LNCAP (cell line): Measurements from ENCODE around the gene MGRN1.

Experiments used
- TF ChIP-seq, protein P1 (sequence below): fragments of 450-650 bp; IDR thresholded peaks from 2 replicates; pipeline ENCODE4 v1.5.1; 2017; ENCODE audit warnings: mild to moderate bottlenecking

Gene MGRN1

GRCh38 chr16:4706871-4707270, 82.2 kb downstream of the MGRN1 start:
- TF ChIP-seq, protein P1, sequence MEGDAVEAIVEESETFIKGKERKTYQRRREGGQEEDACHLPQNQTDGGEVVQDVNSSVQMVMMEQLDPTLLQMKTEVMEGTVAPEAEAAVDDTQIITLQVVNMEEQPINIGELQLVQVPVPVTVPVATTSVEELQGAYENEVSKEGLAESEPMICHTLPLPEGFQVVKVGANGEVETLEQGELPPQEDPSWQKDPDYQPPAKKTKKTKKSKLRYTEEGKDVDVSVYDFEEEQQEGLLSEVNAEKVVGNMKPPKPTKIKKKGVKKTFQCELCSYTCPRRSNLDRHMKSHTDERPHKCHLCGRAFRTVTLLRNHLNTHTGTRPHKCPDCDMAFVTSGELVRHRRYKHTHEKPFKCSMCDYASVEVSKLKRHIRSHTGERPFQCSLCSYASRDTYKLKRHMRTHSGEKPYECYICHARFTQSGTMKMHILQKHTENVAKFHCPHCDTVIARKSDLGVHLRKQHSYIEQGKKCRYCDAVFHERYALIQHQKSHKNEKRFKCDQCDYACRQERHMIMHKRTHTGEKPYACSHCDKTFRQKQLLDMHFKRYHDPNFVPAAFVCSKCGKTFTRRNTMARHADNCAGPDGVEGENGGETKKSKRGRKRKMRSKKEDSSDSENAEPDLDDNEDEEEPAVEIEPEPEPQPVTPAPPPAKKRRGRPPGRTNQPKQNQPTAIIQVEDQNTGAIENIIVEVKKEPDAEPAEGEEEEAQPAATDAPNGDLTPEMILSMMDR: no peak

- TF ChIP-seq, protein P1: no peak
These were observed 84.9 kb downstream of the MGRN1 start for GRCh38 chr16:4709481-4709880.

DNA sequence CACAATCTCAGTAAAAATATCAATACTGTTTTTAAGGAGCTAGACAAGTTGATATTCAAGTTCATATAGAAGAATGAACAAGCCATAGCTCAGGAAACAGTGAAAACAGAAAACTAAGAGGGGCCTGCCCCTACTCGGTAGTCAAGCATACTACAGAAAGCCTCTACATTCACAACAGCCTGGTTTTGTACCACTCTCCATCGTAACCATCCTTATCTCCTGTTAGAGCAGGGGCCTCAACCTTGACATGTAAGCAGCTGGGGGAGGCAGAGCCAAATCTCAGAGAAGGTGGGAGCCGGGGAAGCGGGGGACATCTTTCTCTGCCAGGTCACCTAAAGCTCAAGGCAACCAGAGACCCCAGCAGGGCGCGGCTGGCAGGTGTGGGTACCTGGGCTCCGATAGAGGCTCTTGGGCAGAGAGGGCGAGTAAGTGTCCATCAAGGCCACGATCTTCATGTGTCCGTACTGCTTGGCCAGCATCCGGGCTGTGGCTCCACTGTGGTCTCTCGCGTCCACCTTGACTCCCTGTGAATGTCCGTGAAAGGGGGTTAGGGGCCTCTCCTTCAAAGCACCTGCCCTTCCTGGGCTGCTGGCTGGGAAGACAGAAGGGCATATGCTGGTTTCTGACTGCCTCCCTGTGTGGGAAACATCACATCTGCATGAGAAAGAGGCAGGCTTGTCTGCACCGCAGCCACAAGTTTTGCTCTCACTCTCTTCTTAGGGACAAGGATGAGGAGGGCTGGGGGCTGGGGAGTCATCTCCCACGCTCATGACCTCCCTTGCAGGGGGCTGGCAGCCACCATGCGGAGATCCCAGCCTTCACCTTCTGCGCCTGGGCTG, 89.3 kb downstream of the MGRN1 start:
- TF ChIP-seq, protein P1: no peak

DNA sequence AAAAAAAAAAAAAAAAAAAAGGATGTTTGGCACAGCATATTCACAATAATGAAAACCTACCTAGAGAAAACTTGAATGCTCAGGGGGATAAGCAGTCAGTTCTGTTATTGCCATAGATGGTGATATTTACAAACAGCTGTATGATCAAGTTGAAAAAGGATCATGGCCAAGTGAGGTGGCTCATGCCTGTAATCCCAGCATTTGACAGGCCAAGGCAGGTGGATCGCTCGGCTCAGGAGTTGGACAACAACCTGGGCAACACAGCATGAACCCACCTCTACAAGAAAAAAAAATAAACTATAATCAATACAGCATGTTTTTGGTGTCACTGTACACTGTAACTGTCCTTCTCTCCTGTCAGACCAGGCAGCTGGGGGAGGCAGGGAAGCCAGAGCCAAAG, 90.4 kb downstream of the MGRN1 start:
- TF ChIP-seq, protein P1: no peak

- TF ChIP-seq, protein P1: no peak
These were observed 93.8 kb downstream of the MGRN1 start for GRCh38 chr16:4718466-4718865.

DNA sequence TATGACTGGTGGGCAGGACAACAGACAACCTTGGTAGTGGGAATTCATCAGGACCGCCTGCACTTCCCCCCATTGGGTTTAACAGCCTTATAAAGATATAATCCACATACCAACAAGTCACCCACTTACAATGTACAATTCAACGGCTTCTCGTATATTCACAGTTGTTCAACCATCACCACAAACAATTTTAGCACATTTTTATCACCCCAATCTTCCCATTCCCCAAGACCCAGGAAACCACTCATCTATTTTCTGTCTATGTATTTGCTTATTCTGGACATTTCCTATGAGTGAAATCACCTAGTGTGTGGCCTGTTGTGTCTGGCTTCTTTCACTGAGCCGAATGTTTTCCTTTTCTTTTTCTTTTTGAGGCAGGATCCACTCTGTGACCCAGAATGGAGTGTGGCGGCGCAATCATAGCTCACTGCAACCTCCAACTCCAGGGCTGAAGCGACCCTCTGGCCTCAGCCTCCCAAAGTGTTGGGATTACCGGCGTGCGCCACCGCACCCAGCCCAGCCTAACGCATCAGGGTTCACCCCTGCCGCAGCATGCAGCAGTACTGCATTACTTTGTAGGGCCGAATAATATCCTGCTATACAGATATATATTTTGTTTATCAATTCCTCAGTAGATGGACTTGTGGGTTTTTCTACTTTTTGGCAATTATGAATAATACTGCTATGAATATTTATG, 98.6 kb downstream of the MGRN1 start:
- TF ChIP-seq, protein P1: no peak

GRCh38 chr16:4724661-4725270, 100.1 kb downstream of the MGRN1 start:
- TF ChIP-seq, protein P1: no peak
